Panc1 (cell line): ENCODE data around the gene FAM229A. TPM values are rescaled to one million over a fixed set of nuclear protein-coding genes. Genes with fewer than 3 reads are reported as not detected.

Experiments used
- ATAC-seq: fragments of 200-7000 bp; cut with Tn5 transposase; 2 replicates; pipeline ENCODE4 v1.9.1; 2020; ENCODE audit warnings: mild to moderate bottlenecking, moderate library complexity
- BruUV-seq: library from RNA; stranded (reverse); fragments of 400-500 nt; replicated peaks from 2 replicates; lab custom pipeline; 2021; lab: Mats Ljungman, UMichigan
- CTCF ChIA-PET: fragments of 300-600 bp; sonication (Branson Sonifier 250); formaldehyde crosslinking; loops from one replicate; lab custom pipeline; 2022; ENCODE audit warnings: antibody characterized with exemption; lab: Charles Lee
- POLR2A ChIA-PET: fragments of 300-600 bp; sonication (Branson Sonifier 250); formaldehyde crosslinking; loops from one replicate; lab custom pipeline; 2022; ENCODE audit warnings: antibody characterized with exemption; lab: Charles Lee
- DNase-seq: peaks from one replicate; pipeline ENCODE4 v3.0.0-alpha.2; 2010; ENCODE audit warnings: low read depth, low spot score
- H3K27ac ChIP-seq: 2 replicates; pipeline ENCODE4 v1.5.1; 2011; ENCODE audit warnings: mild to moderate bottlenecking, low read length, inconsistent platforms
- H3K27me3 ChIP-seq: fragments of 200-500 bp; sonication (Bioruptor generic); 2 replicates; pipeline ENCODE4 v1.6.0; 2014; ENCODE audit warnings: low read length, inconsistent platforms; ENCODE audit not compliant: control insufficient read depth, insufficient read depth
- H3K36me3 ChIP-seq: fragments of 200-500 bp; sonication (Bioruptor generic); 2 replicates; pipeline ENCODE4 v1.5.1; 2014; ENCODE audit warnings: inconsistent platforms, mild to moderate bottlenecking, low read length, moderate library complexity; ENCODE audit not compliant: control insufficient read depth, insufficient read depth
- H3K4me1 ChIP-seq: 2 replicates; pipeline ENCODE4 v1.5.1; 2011; ENCODE audit warnings: inconsistent platforms, mild to moderate bottlenecking, low read length, moderate library complexity; ENCODE audit not compliant: control insufficient read depth, insufficient read depth
- H3K4me3 ChIP-seq, 2 experiments: 2 replicates each; pipeline ENCODE4 v1.5.1; 2011 to 2012; ENCODE audit warnings: low read depth in 2 of 2, low read length in 2 of 2, mild to moderate bottlenecking in 2 of 2, inconsistent platforms in 1 of 2, moderate library complexity in 1 of 2
- H3K9me3 ChIP-seq: fragments of 200-500 bp; sonication (Bioruptor generic); 2 replicates; pipeline ENCODE4 v1.5.1; 2014; ENCODE audit warnings: low read depth, mild to moderate bottlenecking, inconsistent platforms, low read length, moderate library complexity; ENCODE audit not compliant: control insufficient read depth, insufficient read depth
- POLR2AphosphoS5 ChIP-seq: IDR thresholded peaks from 2 replicates; pipeline ENCODE4 v1.6.1; 2012; ENCODE audit warnings: mild to moderate bottlenecking, low read depth, low read length, moderate library complexity
- SIN3A ChIP-seq: IDR thresholded peaks from 2 replicates; pipeline ENCODE4 v1.6.1; 2012; ENCODE audit warnings: low read depth, mild to moderate bottlenecking, low read length, moderate library complexity, borderline replicate concordance; ENCODE audit not compliant: insufficient read depth
- TCF7L2 ChIP-seq: IDR thresholded peaks from 2 replicates; pipeline ENCODE4 v1.6.1; 2011; ENCODE audit warnings: mild to moderate bottlenecking, low read depth, low read length, inconsistent platforms
- in situ Hi-C: cut with HindIII; loops from 2 replicates; pipeline ENCODE4 v1.10.0; 2016; ENCODE audit warnings: low sequenced_read_pairs, low pct_unique_long_range_greater_than_20kb
- intact Hi-C: fragments of 100-400 bp; cut with micrococcal nuclease; formaldehyde crosslinking; loops from one replicate; pipeline ENCODE4 v1.10.0; 2022; ENCODE audit not compliant: unreplicated experiment
- total RNA-seq: library from RNA; stranded (reverse); gene quantifications from one replicate; pipeline ENCODE4 v1.2.1, GENCODE V29; 2021; ENCODE audit not compliant: unreplicated experiment
- TF ChIP-seq, protein P1 (sequence below): fragments of 450-650 bp; IDR thresholded peaks from 2 replicates; pipeline ENCODE4 v1.5.1; 2017; ENCODE audit warnings: mild to moderate bottlenecking
- TF ChIP-seq, protein P2 (sequence below), 2 experiments: IDR thresholded peaks; 2 replicates each; pipeline ENCODE4 v1.6.1; 2011 to 2012; ENCODE audit warnings: low read depth in 2 of 2, control low read depth in 1 of 2, low read length in 1 of 2, mild to moderate bottlenecking in 1 of 2, moderate library complexity in 1 of 2; ENCODE audit not compliant: insufficient read depth in 1 of 2

The FAM229A gene
- total RNA-seq, 1 experiment from 2014 or later, result 6.7 TPM

DNA sequence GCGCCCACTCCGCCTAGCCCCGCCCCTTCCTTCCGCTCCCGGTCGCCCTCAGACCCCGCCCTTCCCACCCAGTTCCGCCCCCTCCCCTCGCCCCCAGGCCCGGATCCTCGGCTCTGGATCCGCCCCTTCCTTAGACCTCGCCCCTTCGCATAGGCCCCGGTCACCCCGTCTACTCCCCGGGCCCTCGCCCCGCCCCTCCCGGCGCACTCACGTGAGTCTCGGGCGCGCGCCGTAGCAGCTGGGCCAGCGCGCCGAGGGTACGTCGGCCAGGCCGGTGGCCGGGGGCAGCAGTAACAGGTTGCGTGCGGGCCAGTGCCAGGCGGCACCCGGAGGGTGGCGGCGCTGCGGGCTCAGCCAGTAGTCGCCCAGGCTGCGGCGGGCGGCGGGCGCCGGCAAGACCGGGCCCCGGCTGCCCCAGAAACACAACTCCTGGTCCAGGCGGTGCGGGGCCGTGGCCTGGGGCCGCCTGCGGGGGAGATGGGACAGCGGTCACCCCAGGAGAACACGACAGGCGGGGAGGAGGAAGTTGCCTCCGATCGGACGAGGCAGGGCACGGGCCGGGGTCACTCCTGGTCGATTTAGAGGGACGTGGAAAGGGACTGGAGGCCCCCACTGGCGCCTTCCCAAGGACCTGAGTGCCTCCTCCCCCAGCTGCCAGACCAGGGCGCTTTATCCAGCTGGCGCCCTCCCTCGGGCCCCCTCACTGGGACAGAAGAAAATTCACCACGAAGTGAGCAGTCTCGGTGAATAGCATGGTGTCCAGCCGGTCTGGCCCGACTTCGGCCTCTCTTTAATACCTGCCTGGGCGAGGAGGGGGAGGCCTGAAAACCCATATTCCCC lies 10.7 kb downstream of the FAM229A start:
- Histone ChIP-seq H3K36me3 (no peaks in the 10 kb centered on the region), H3K4me3 (peak overlapping the region; percentile 62 to 64), H3K27ac (peak overlapping the region; percentile 81), H3K27me3 (no peaks in the 10 kb centered on the region), H3K4me1 (peaks cover 9% of the 10 kb centered on the region; the same call in 1 of the 2 replicates), H3K9me3 (no peaks in the 10 kb centered on the region)
- intact Hi-C loops (no loop called here), in situ Hi-C loops (no loop called here)
- CTCF ChIA-PET, result interaction anchor here (0.6 kb wide), 1 partner anchor 14 kb away, joined by 7 read pairs; no protein-coding TSS in a partner anchor
- peak; percentile 95 for ATAC-seq
- POLR2A ChIA-PET, result interaction anchor here (0.6 kb wide), 2 partner anchors 8 to 152 kb away, joined by 3 to 5 read pairs; no protein-coding TSS in a partner anchor
- BruUV-seq, result no TSS peak
- DNase-seq, result peak; percentile 69
- TF ChIP-seq, protein P1, sequence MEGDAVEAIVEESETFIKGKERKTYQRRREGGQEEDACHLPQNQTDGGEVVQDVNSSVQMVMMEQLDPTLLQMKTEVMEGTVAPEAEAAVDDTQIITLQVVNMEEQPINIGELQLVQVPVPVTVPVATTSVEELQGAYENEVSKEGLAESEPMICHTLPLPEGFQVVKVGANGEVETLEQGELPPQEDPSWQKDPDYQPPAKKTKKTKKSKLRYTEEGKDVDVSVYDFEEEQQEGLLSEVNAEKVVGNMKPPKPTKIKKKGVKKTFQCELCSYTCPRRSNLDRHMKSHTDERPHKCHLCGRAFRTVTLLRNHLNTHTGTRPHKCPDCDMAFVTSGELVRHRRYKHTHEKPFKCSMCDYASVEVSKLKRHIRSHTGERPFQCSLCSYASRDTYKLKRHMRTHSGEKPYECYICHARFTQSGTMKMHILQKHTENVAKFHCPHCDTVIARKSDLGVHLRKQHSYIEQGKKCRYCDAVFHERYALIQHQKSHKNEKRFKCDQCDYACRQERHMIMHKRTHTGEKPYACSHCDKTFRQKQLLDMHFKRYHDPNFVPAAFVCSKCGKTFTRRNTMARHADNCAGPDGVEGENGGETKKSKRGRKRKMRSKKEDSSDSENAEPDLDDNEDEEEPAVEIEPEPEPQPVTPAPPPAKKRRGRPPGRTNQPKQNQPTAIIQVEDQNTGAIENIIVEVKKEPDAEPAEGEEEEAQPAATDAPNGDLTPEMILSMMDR, result no peak
- peak; percentile 68 for TF ChIP-seq POLR2AphosphoS5
- TF ChIP-seq SIN3A, result peak; percentile 68; the same call in 1 of the 2 replicates
- TF ChIP-seq TCF7L2, result no peak
- TF ChIP-seq, protein P2, sequence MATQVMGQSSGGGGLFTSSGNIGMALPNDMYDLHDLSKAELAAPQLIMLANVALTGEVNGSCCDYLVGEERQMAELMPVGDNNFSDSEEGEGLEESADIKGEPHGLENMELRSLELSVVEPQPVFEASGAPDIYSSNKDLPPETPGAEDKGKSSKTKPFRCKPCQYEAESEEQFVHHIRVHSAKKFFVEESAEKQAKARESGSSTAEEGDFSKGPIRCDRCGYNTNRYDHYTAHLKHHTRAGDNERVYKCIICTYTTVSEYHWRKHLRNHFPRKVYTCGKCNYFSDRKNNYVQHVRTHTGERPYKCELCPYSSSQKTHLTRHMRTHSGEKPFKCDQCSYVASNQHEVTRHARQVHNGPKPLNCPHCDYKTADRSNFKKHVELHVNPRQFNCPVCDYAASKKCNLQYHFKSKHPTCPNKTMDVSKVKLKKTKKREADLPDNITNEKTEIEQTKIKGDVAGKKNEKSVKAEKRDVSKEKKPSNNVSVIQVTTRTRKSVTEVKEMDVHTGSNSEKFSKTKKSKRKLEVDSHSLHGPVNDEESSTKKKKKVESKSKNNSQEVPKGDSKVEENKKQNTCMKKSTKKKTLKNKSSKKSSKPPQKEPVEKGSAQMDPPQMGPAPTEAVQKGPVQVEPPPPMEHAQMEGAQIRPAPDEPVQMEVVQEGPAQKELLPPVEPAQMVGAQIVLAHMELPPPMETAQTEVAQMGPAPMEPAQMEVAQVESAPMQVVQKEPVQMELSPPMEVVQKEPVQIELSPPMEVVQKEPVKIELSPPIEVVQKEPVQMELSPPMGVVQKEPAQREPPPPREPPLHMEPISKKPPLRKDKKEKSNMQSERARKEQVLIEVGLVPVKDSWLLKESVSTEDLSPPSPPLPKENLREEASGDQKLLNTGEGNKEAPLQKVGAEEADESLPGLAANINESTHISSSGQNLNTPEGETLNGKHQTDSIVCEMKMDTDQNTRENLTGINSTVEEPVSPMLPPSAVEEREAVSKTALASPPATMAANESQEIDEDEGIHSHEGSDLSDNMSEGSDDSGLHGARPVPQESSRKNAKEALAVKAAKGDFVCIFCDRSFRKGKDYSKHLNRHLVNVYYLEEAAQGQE (IDR thresholded peaks at IDR 0.05; ENCODE audit: insufficient read depth in 1 of 2, low read depth in 2 of 2, low read length in 1 of 2), result no peak

DNA sequence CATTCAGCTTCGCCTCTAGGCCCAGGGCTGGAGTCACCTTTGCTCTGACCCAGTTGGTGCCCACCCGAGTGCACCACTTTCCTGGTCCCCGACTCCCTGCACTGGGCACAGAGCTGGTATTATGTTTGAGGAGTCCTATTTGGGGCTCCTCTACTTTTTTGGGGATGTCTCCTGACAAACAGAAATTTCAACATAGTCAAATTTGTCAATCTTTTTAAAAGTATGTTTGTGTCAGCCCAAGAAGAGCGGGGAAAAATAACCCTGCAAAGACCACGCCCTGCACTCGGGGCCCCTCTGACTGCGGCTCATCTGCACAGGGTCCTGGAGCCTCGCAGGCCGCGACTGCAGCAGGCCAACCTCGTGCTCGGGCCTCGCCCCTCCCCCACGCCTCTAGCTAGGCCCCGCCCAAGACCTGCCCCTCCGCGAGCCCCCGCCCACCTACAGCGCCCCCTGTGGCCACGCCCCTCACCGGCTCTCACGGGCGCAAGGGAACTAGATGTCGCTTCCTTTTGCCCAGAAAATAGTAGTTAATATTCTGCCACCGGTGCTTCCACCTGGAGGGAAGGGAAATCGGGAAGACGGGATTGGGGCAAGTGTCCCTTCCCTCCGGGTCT lies 11.4 kb downstream of the FAM229A start:
- Histone ChIP-seq H3K4me3 (peak overlapping the region; percentile 62 to 64), H3K4me1 (peaks cover 9% of the 10 kb centered on the region; the same call in 1 of the 2 replicates), H3K36me3 (no peaks in the 10 kb centered on the region), H3K27ac (peak overlapping the region; percentile 77), H3K9me3 (no peaks in the 10 kb centered on the region), H3K27me3 (no peaks in the 10 kb centered on the region)
- CTCF ChIA-PET, result interaction anchor here (0.6 kb wide), 1 partner anchor 13 kb away, joined by 7 read pairs; no protein-coding TSS in a partner anchor
- POLR2A ChIA-PET, result no interaction called here
- TF ChIP-seq, protein P2 (IDR thresholded peaks at IDR 0.05; ENCODE audit: insufficient read depth in 1 of 2, low read depth in 2 of 2, low read length in 1 of 2), result no peak
- TF ChIP-seq SIN3A (no peak), POLR2AphosphoS5 (no peak), TCF7L2 (no peak)
- TF ChIP-seq, protein P1, result no peak
- in situ Hi-C loops, result no loop called here
- ATAC-seq (peak; percentile 75), DNase-seq (no peak)
- intact Hi-C loops, result no loop called here
- BruUV-seq, result no TSS peak
